B cell (primary cell): ENCODE measurements around the gene PPP3R1. TPM values are rescaled to one million over a fixed set of nuclear protein-coding genes. Genes with fewer than 3 reads are reported as not detected.

Experiments
- ATAC-seq: fragments of 200-7000 bp; cut with Tn5 transposase; one replicate; pipeline ENCODE4 v1.10.0; 2021; ENCODE audit warnings: low read depth, mild to moderate bottlenecking, moderate number of reproducible peaks, moderate library complexity
- CTCF ChIA-PET: fragments of 350-600 bp; sonication (Branson Sonifier 250); formaldehyde crosslinking; loops from one replicate; lab custom pipeline; 2021; ENCODE audit warnings: antibody characterized with exemption, inconsistent platforms; lab: Charles Lee
- POLR2A ChIA-PET: fragments of 350-600 bp; sonication (Branson Sonifier 250); formaldehyde crosslinking; loops from one replicate; lab custom pipeline; 2021; ENCODE audit warnings: antibody characterized with exemption; lab: Charles Lee
- DNase-seq: peaks from one replicate; pipeline ENCODE4 v3.0.0; 2013
- H2AFZ ChIP-seq: 2 replicates; pipeline ENCODE4 v1.6.1; 2012; ENCODE audit warnings: mild to moderate bottlenecking, low read depth, low read length; ENCODE audit not compliant: insufficient read depth, poor library complexity, severe bottlenecking
- H3K27ac ChIP-seq, 2 donors: 1 replicate in 1 of 2; 2 replicates in 1 of 2; pipeline ENCODE4 v1.5.1; 2012 to 2013; ENCODE audit warnings: low read length in 2 of 2, mild to moderate bottlenecking in 2 of 2, moderate library complexity in 1 of 2
- H3K27me3 ChIP-seq, 4 experiments: fragments of 200-600 bp in 1 of 4; sonication (generic) in 1 of 4; replicated peaks in 1 of 4; 1 replicate in 2 of 4; 2 replicates in 2 of 4; pipeline versions ENCODE4 v1.6.1 to v1.7.0; 2013 to 2016; ENCODE audit warnings: low read length in 3 of 4, mild to moderate bottlenecking in 2 of 4, mixed read lengths in 1 of 4, moderate library complexity in 1 of 4; ENCODE audit not compliant: insufficient read depth in 4 of 4, control insufficient read depth in 3 of 4; ENCODE audit errors: control extremely low read depth in 1 of 4
- H3K36me3 ChIP-seq, 2 experiments: replicated peaks in 1 of 2; 1 replicate in 1 of 2; 2 replicates in 1 of 2; pipeline versions ENCODE4 v1.6.1 to v1.7.1; 2013; ENCODE audit warnings: low read length in 1 of 2; ENCODE audit not compliant: insufficient read depth in 2 of 2, control insufficient read depth in 1 of 2; ENCODE audit errors: control extremely low read depth in 1 of 2, extremely low read depth in 1 of 2
- H3K4me1 ChIP-seq, 2 donors: fragments of 200-600 bp in 1 of 2; sonication (generic) in 1 of 2; 1 replicate in 1 of 2; 2 replicates in 1 of 2; pipeline versions ENCODE4 v1.5.1 to v1.6.1; 2013 to 2017; ENCODE audit warnings: low read length in 2 of 2; ENCODE audit not compliant: control insufficient read depth in 2 of 2, insufficient read depth in 2 of 2
- H3K4me2 ChIP-seq: replicated peaks from 2 replicates; pipeline ENCODE3; 2012; ENCODE audit warnings: mild to moderate bottlenecking, low read depth, low read length; ENCODE audit not compliant: poor library complexity, severe bottlenecking
- H3K4me3 ChIP-seq, 5 experiments: fragments of 200-600 bp in 1 of 5; sonication (generic) in 1 of 5; 1 replicate in 3 of 5; 2 replicates in 2 of 5; pipeline versions ENCODE4 v1.5.1 to v1.7.0; 2011 to 2016; ENCODE audit warnings: low read length in 4 of 5, mild to moderate bottlenecking in 4 of 5, low read depth in 2 of 5, control low read depth in 1 of 5, moderate library complexity in 1 of 5; ENCODE audit not compliant: insufficient read depth in 1 of 5; ENCODE audit errors: control extremely low read depth in 1 of 5, extremely low read depth in 1 of 5
- H3K79me2 ChIP-seq: fragments of 200-600 bp; sonication (generic); one replicate; pipeline ENCODE4 v1.6.0; 2016; ENCODE audit warnings: low read length; ENCODE audit not compliant: control insufficient read depth, insufficient read depth
- H3K9ac ChIP-seq: fragments of 200-600 bp; sonication (generic); 2 replicates; pipeline ENCODE4 v1.6.1; 2017; ENCODE audit warnings: mild to moderate bottlenecking, low read length, moderate library complexity
- H3K9me3 ChIP-seq, 3 donors: one replicate each; pipeline versions ENCODE4 v1.6.1 to v1.7.1; 2013; ENCODE audit warnings: low read length in 2 of 3; ENCODE audit not compliant: control insufficient read depth in 2 of 3, insufficient read depth in 1 of 3; ENCODE audit errors: control extremely low read depth in 1 of 3
- H4K20me1 ChIP-seq: 2 replicates; pipeline ENCODE4 v1.6.0; 2012; ENCODE audit warnings: mild to moderate bottlenecking, low read length; ENCODE audit not compliant: insufficient read depth, control insufficient read depth, poor library complexity, severe bottlenecking
- H3K27ac Mint-ChIP-seq: one replicate; pipeline ENCODE4 v1.8.0; 2021; ENCODE audit warnings: mixed read lengths
- H3K27me3 Mint-ChIP-seq: one replicate; pipeline ENCODE4 v1.8.0; 2021; ENCODE audit warnings: mixed read lengths
- H3K4me1 Mint-ChIP-seq: one replicate; pipeline ENCODE4 v1.8.0; 2021; ENCODE audit warnings: mixed read lengths
- H3K4me3 Mint-ChIP-seq: one replicate; pipeline ENCODE4 v1.8.0; 2021; ENCODE audit warnings: mixed read lengths
- H3K9me3 Mint-ChIP-seq: one replicate; pipeline ENCODE4 v1.8.0; 2022; ENCODE audit warnings: mixed read lengths; ENCODE audit not compliant: insufficient read depth
- EZH2 ChIP-seq: IDR thresholded peaks from 2 replicates; pipeline ENCODE4 v1.6.1; 2012; ENCODE audit warnings: borderline replicate concordance, low read depth, mild to moderate bottlenecking, moderate library complexity, low read length; ENCODE audit not compliant: insufficient read depth, poor library complexity, severe bottlenecking
- WGBS: methylation state at CpG from one replicate; pipeline ENCODE4 v1.1.5; 2013; ENCODE audit warnings: missing lambda C conversion rate; ENCODE audit not compliant: insufficient coverage; 5-methylcytosine and 5-hydroxymethylcytosine counted together
- intact Hi-C: fragments of 100-400 bp; cut with micrococcal nuclease; formaldehyde crosslinking; loops from one replicate; pipeline ENCODE4 v1.10.0; 2022
- polyA plus RNA-seq: library from polyadenylated mRNA; depleted of rRNA; stranded (reverse); fragments of >200 nt; gene quantifications from 2 replicates; pipeline ENCODE4 v1.2.3, GENCODE V29; 2012
- total RNA-seq, 2 donors: library from RNA; stranded (reverse); fragments of 120-200 nt in 1 of 2; gene quantifications; 1 replicate in 1 of 2; 2 replicates in 1 of 2; pipeline versions ENCODE4 v1.2.3 to v1.2.4, GENCODE V29; 2013 to 2022
- TF ChIP-seq, protein P1 (sequence below): fragments of 200-600 bp; IDR thresholded peaks from one replicate; pipeline ENCODE4 v1.8.0; 2022; ENCODE audit warnings: antibody characterized with exemption, mild to moderate bottlenecking

The PPP3R1 gene
- total and polyA plus RNA-seq, 2 donors (not counting 1 experiment from before 2014, with no cell fraction given): 17.9 to 55.6 TPM

GRCh38 chr2:68294913-68295312, 42.6 kb upstream of the PPP3R1 start:
- Mint-ChIP-seq H3K4me3 (no peak overlapping the region), H3K27me3 (no peaks in the 10 kb centered on the region), H3K9me3 (no peaks in the 10 kb centered on the region), H3K4me1 (peaks cover 15% of the 10 kb centered on the region), H3K27ac (no peak overlapping the region)
- no peak overlapping the region for H3K27ac ChIP-seq
- H3K36me3 ChIP-seq: no peaks in the 10 kb centered on the region
- no peak overlapping the region for H2AFZ ChIP-seq
- no peaks in the 10 kb centered on the region for H3K27me3 ChIP-seq
- no peak overlapping the region for H3K4me2 ChIP-seq
- intact Hi-C loops: no loop called here
- no peaks in the 10 kb centered on the region for H3K79me2 ChIP-seq
- ChIA-PET CTCF (interaction anchor here (1.0 to 5.5 kb wide), 4 partner anchors 98 to 173 kb away, joined by 3 to 36 read pairs (median 12); no protein-coding TSS in a partner anchor), POLR2A (no interaction called here)
- H3K4me1 ChIP-seq: peaks cover 11 to 12% of the 10 kb centered on the region in 2 donors
- H3K9ac ChIP-seq: no peak overlapping the region
- WGBS: no CpG with 5 or more reads among the region's 2 CpGs
- no peak for TF ChIP-seq EZH2
- TF ChIP-seq, protein P1, sequence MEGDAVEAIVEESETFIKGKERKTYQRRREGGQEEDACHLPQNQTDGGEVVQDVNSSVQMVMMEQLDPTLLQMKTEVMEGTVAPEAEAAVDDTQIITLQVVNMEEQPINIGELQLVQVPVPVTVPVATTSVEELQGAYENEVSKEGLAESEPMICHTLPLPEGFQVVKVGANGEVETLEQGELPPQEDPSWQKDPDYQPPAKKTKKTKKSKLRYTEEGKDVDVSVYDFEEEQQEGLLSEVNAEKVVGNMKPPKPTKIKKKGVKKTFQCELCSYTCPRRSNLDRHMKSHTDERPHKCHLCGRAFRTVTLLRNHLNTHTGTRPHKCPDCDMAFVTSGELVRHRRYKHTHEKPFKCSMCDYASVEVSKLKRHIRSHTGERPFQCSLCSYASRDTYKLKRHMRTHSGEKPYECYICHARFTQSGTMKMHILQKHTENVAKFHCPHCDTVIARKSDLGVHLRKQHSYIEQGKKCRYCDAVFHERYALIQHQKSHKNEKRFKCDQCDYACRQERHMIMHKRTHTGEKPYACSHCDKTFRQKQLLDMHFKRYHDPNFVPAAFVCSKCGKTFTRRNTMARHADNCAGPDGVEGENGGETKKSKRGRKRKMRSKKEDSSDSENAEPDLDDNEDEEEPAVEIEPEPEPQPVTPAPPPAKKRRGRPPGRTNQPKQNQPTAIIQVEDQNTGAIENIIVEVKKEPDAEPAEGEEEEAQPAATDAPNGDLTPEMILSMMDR: no peak
- no peak for DNase-seq
- H4K20me1 ChIP-seq: no peaks in the 10 kb centered on the region
- no peak overlapping the region for H3K4me3 ChIP-seq
- H3K9me3 ChIP-seq: no peaks in the 10 kb centered on the region
- ATAC-seq: no peak

GRCh38 chr2:68294187-68294586, 41.9 kb upstream of the PPP3R1 start:
- intact Hi-C loops: no loop called here
- no CpG with 5 or more reads among the region's 3 CpGs for WGBS
- no peak for DNase-seq
- ATAC-seq: no peak
- H3K9me3 Mint-ChIP-seq: no peaks in the 10 kb centered on the region
- no peak overlapping the region for H3K27ac Mint-ChIP-seq
- TF ChIP-seq, protein P1: no peak
- no peak for TF ChIP-seq EZH2
- ChIA-PET CTCF (interaction anchor here (0.8 to 5.5 kb wide), 5 partner anchors 10 to 172 kb away, joined by 3 to 36 read pairs (median 17); no protein-coding TSS in a partner anchor), POLR2A (no interaction called here)
- Histone ChIP-seq H3K36me3 (no peaks in the 10 kb centered on the region), H3K9me3 (no peaks in the 10 kb centered on the region), H3K4me1 (peaks cover 11 to 12% of the 10 kb centered on the region in 2 donors), H3K9ac (no peak overlapping the region), H4K20me1 (no peaks in the 10 kb centered on the region), H3K4me2 (no peak overlapping the region), H3K27ac (no peak overlapping the region), H3K27me3 (no peaks in the 10 kb centered on the region), H3K79me2 (no peaks in the 10 kb centered on the region), H3K4me3 (no peak overlapping the region), H2AFZ (no peak overlapping the region)
- H3K4me1 Mint-ChIP-seq: peaks cover 15% of the 10 kb centered on the region
- no peaks in the 10 kb centered on the region for H3K27me3 Mint-ChIP-seq
- H3K4me3 Mint-ChIP-seq: no peak overlapping the region
